Muscle layer of colon (tissue), 2 donors: ENCODE results near the gene P3H1.
A peak's percentile ranks its signal among the peaks of the same experiment; 100 is the strongest.

ENCODE experiments used
- H3K27ac ChIP-seq: one replicate; pipeline ENCODE4 v1.7.0; 2013; ENCODE audit warnings: low read depth, mild to moderate bottlenecking, low read length, moderate library complexity
- H3K27me3 ChIP-seq, 2 donors: one replicate each; pipeline ENCODE4 v1.7.0; 2013; ENCODE audit warnings: low read length in 2 of 2, mild to moderate bottlenecking in 2 of 2; ENCODE audit not compliant: insufficient read depth in 2 of 2, control insufficient read depth in 1 of 2
- H3K36me3 ChIP-seq: one replicate; pipeline ENCODE4 v1.7.0; 2013; ENCODE audit warnings: mild to moderate bottlenecking, low read length; ENCODE audit not compliant: insufficient read depth
- H3K4me1 ChIP-seq: one replicate; pipeline ENCODE4 v1.7.0; 2013; ENCODE audit warnings: mild to moderate bottlenecking, low read length; ENCODE audit not compliant: insufficient read depth
- H3K4me3 ChIP-seq, 2 donors: one replicate each; pipeline ENCODE4 v1.7.0; 2013; ENCODE audit warnings: low read length in 2 of 2, low read depth in 1 of 2, mild to moderate bottlenecking in 1 of 2, moderate library complexity in 1 of 2
- H3K9ac ChIP-seq: one replicate; pipeline ENCODE4 v1.7.0; 2013; ENCODE audit warnings: low read length
- H3K9me3 ChIP-seq: one replicate; pipeline ENCODE4 v1.7.0; 2013; ENCODE audit warnings: mild to moderate bottlenecking, low read length
- donor health status: abdominal sarcoma.
- donor health status: Adenocarcinoma of cecum.

Gene P3H1

DNA sequence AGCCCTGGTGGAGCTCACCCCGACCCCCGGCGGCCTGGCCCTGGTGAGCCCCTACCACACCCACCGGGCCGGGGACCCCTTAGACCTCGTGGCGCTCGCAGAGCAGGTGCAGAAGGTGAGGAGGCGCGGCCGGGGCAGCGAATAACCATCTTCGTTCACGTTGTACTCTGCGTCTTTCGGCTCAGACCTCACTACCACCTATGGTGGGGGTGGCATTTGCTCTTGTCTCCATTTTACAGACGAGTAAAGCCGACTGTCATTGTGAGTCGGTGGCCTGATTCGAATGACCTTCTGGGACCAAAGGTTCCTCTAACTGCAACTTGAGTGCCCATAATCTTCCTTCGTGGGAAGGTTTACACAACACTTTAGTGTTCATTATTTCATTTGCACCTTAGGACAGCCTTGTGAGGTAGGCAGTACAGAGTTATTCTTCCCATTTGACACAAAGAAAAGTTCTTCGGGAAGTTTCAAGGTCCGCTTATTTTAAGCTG is 727 bp upstream of the P3H1 start:
- H3K4me1 ChIP-seq, result peaks cover 21% of the 10 kb centered on the region
- H3K27ac ChIP-seq, result peak overlapping the region; percentile 81
- H3K4me3 ChIP-seq, result peak overlapping the region; percentile 88 to 90
- no peaks in the 10 kb centered on the region for H3K36me3 ChIP-seq
- H3K27me3 ChIP-seq, result no peaks in the 10 kb centered on the region
- peak overlapping the region; percentile 57 for H3K9ac ChIP-seq
- no peaks in the 10 kb centered on the region for H3K9me3 ChIP-seq

GRCh38 chr1:42765832-42766740 is 742 bp downstream of the P3H1 start:
- Histone ChIP-seq H3K27me3 (no peaks in the 10 kb centered on the region), H3K36me3 (no peaks in the 10 kb centered on the region), H3K4me3 (peak overlapping the region; percentile 73 to 88), H3K9ac (peak overlapping the region; percentile 72), H3K27ac (peak overlapping the region; percentile 83), H3K4me1 (peaks cover 21% of the 10 kb centered on the region), H3K9me3 (no peaks in the 10 kb centered on the region)

GRCh38 chr1:42765269-42765668 is 1.6 kb downstream of the P3H1 start:
- H3K9ac ChIP-seq, result peak overlapping the region; percentile 27
- peak overlapping the region; percentile 83 for H3K27ac ChIP-seq
- H3K9me3 ChIP-seq, result no peaks in the 10 kb centered on the region
- H3K4me3 ChIP-seq, result peak overlapping the region; percentile 73 to 88
- H3K36me3 ChIP-seq, result no peaks in the 10 kb centered on the region
- no peaks in the 10 kb centered on the region for H3K27me3 ChIP-seq
- peaks cover 21% of the 10 kb centered on the region for H3K4me1 ChIP-seq

GRCh38 chr1:42762269-42762668 is 4.6 kb downstream of the P3H1 start:
- Histone ChIP-seq H3K9me3 (no peaks in the 10 kb centered on the region), H3K4me3 (no peak overlapping the region), H3K36me3 (peaks cover 28% of the 10 kb centered on the region), H3K9ac (no peak overlapping the region), H3K4me1 (peaks cover 17% of the 10 kb centered on the region), H3K27me3 (no peaks in the 10 kb centered on the region), H3K27ac (no peak overlapping the region)

- Histone ChIP-seq H3K27me3 (no peaks in the 10 kb centered on the region), H3K9me3 (no peaks in the 10 kb centered on the region), H3K4me3 (no peak overlapping the region), H3K9ac (no peak overlapping the region), H3K36me3 (peaks cover 32% of the 10 kb centered on the region), H3K4me1 (peaks cover 17% of the 10 kb centered on the region), H3K27ac (no peak overlapping the region)
Measured at GRCh38 chr1:42761567-42761966, 5.3 kb downstream of the P3H1 start.

DNA sequence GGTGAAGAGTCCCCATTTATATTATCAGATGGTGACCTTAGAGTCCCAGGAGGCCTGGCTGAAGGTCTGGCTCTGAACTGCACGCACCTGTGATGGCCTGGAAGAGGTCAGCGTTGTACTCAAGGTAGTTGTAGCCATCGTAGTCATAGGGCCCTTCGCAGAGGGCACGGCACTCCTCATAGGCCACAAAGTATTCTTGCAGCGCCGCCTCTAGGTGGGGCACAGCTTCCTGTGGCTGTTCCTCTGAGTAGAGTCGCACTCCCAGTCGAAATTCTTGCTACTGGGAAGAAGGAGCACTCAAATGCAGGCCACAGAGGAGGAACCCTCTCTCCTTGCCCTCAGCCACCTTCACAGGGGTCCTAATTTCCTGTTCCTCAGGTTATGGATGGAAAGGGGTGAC is 7.7 kb downstream of the P3H1 start:
- Histone ChIP-seq H3K9me3 (no peaks in the 10 kb centered on the region), H3K27ac (no peak overlapping the region), H3K36me3 (peaks cover 57% of the 10 kb centered on the region), H3K9ac (no peak overlapping the region), H3K4me3 (no peak overlapping the region), H3K4me1 (peaks cover 6% of the 10 kb centered on the region), H3K27me3 (no peaks in the 10 kb centered on the region)

DNA sequence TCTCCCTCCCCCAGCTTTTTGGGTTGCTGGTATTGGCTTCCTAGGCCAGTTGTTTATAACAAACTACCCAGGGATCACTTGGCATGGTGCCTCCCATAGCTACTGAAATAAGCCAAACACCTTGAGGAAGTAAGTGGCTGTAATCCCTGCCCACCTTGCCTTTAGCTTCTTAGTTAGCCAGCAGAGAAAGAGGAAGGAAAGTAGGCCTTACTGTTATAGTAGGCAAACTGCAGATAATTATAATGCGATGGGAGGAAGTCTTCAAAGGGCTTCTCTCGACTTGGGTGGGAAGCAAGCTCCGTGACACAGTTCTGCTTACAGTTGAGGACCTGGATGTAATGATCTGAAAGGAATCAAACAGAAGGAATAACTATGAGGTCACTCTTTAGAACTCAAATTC is 8.2 kb downstream of the P3H1 start:
- no peaks in the 10 kb centered on the region for H3K9me3 ChIP-seq
- no peaks in the 10 kb centered on the region for H3K27me3 ChIP-seq
- H3K4me1 ChIP-seq, result peaks cover 6% of the 10 kb centered on the region
- H3K4me3 ChIP-seq, result no peak overlapping the region
- no peak overlapping the region for H3K9ac ChIP-seq
- no peak overlapping the region for H3K27ac ChIP-seq
- peaks cover 61% of the 10 kb centered on the region for H3K36me3 ChIP-seq

- H3K27me3 ChIP-seq, result no peaks in the 10 kb centered on the region
- peaks cover 68% of the 10 kb centered on the region for H3K36me3 ChIP-seq
- no peak overlapping the region for H3K9ac ChIP-seq
- H3K4me1 ChIP-seq, result peaks cover 6% of the 10 kb centered on the region
- H3K9me3 ChIP-seq, result no peaks in the 10 kb centered on the region
- H3K4me3 ChIP-seq, result no peak overlapping the region
- no peak overlapping the region for H3K27ac ChIP-seq
Measured at GRCh38 chr1:42757892-42758275, 8.9 kb downstream of the P3H1 start.

- peaks cover 6% of the 10 kb centered on the region for H3K4me1 ChIP-seq
- no peak overlapping the region for H3K27ac ChIP-seq
- no peaks in the 10 kb centered on the region for H3K27me3 ChIP-seq
- H3K36me3 ChIP-seq, result peaks cover 75% of the 10 kb centered on the region
- H3K4me3 ChIP-seq, result no peak overlapping the region
- no peaks in the 10 kb centered on the region for H3K9me3 ChIP-seq
- no peak overlapping the region for H3K9ac ChIP-seq
Measured at GRCh38 chr1:42756956-42757891, 9.6 kb downstream of the P3H1 start.

DNA sequence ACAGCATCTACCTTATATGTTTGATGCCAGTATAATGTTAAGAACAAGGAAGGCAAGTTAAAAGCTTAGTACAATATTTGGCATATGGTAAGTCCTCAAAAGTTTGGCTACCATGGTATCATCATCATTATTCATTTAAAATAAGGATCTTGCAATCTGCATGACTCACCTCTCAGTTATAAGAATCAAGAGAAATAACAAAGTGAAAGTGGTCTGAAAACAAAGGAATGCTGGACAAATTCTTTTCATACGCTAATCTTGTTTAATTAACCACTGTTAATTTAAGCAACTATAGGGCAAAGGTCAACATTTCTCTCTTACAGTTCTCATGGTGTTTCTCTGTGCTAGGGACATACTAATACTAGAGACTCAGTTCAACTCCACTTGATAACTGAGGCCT is 13.8 kb downstream of the P3H1 start:
- Histone ChIP-seq H3K9me3 (no peaks in the 10 kb centered on the region), H3K4me1 (no peaks in the 10 kb centered on the region), H3K27me3 (no peaks in the 10 kb centered on the region), H3K27ac (no peak overlapping the region), H3K9ac (no peak overlapping the region), H3K36me3 (peaks cover 73% of the 10 kb centered on the region), H3K4me3 (no peak overlapping the region)

DNA sequence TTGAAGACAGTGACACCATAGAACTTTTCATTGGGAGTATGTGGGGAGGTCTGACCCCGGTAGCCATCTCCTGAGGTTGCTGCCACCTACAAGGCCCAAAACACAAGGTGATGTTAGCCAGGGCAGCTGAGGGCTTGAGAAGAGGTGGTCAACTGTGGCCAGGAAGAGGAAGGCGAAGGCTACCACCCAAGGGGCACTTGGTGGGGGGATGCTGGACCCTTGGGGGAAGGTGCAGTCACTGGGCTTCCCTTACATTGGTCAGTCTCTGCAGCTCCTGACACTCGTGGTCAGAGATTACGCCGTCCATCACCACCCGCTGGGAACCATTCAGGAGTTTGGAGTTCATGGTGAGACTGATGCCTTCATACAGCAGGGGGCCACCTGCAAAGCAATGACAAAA is 14.5 kb downstream of the P3H1 start:
- Histone ChIP-seq H3K4me3 (no peak overlapping the region), H3K36me3 (peaks cover 68% of the 10 kb centered on the region), H3K9ac (no peak overlapping the region), H3K4me1 (no peaks in the 10 kb centered on the region), H3K27me3 (no peaks in the 10 kb centered on the region), H3K9me3 (no peaks in the 10 kb centered on the region), H3K27ac (no peak overlapping the region)
